Measurements from ENCODE around the gene IRAK1.

IRAK1 gene

DNA sequence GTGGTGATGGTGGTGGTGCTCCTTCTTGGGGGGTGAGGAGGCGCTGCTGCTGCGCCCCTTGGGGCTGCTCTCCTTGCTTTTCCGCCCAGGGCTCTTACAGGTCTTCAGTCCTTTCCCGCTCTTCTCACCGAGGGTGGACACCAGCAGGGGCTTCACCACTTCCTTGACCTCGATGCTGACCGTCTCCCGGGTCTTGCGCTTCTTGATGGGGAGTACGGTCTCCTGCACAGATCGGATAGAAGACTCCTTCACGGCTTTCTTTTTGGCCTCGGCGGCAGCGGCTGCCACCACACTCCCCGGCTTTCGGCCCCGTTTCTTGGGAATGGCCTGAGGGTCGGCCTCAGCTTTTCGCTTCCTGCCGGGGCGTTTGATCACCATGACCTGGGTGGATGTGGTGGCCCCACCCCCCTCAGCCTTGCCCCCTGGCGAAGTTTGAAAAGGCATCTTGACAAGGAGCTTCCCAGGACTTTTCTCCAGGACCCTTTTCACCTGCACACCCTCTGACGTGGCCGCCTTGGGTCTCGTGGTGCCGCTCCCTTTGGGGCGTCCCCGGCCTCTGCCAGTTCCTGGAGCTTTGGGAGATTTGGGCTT, 11.1 kb upstream of the IRAK1 start:
- peaks cover 4 to 20% (median 6%) of the 10 kb centered on the region in 5 donors for H3K27me3 ChIP-seq (ENCODE audit: control insufficient read depth in 5 of 5, insufficient read depth in 4 of 5, low read length in 5 of 5)
- no peak overlapping the region for H3K9ac ChIP-seq (ENCODE audit: low read length in 5 of 5)
- H3K9me3 ChIP-seq (ENCODE audit: control insufficient read depth in 5 of 5, low read length in 5 of 5) = no peaks in the 10 kb centered on the region
- no peak overlapping the region for H3K4me3 ChIP-seq (ENCODE audit: low read depth in 1 of 5, low read length in 5 of 5)
- no peak overlapping the region for H3K27ac ChIP-seq (ENCODE audit: low read depth, low read length)
- H3K36me3 ChIP-seq (ENCODE audit: control insufficient read depth in 5 of 5, insufficient read depth in 5 of 5, low read length in 5 of 5) = peaks cover 0 to 58% (median 32%) of the 10 kb centered on the region in 5 donors
- peaks cover 0 to 11% (median 3%) of the 10 kb centered on the region in 5 donors for H3K4me1 ChIP-seq (ENCODE audit: control insufficient read depth in 5 of 5, insufficient read depth in 5 of 5, low read length in 5 of 5)

DNA sequence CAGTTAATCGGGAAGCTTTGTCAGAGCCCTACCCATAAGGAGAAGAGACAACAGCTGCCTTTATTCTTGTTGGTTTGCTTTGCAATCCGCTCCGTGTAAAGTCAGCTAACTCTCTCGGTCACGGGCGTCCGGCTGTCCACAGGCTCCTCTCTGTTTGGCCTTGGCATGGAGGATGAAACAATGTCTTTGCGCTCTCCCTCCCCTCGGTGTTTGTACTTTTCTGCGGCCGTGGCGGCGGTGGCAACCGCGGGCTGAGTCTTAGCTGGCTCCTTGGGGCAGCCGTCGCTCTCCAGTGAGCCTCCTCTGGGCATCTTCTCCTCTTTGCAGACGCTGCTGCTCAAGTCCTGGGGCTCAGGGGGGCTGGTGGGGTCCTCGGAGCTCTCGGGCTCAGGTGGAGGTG, 10.6 kb upstream of the IRAK1 start:
- Histone ChIP-seq H3K27ac (ENCODE audit: low read depth, low read length) (no peak overlapping the region), H3K27me3 (ENCODE audit: control insufficient read depth in 5 of 5, insufficient read depth in 4 of 5, low read length in 5 of 5) (peaks cover 4 to 23% (median 6%) of the 10 kb centered on the region in 5 donors), H3K4me3 (ENCODE audit: low read depth in 1 of 5, low read length in 5 of 5) (no peak overlapping the region), H3K9me3 (ENCODE audit: control insufficient read depth in 5 of 5, low read length in 5 of 5) (no peaks in the 10 kb centered on the region), H3K4me1 (ENCODE audit: control insufficient read depth in 5 of 5, insufficient read depth in 5 of 5, low read length in 5 of 5) (peaks cover 0 to 11% (median 2%) of the 10 kb centered on the region in 5 donors), H3K36me3 (ENCODE audit: control insufficient read depth in 5 of 5, insufficient read depth in 5 of 5, low read length in 5 of 5) (peaks cover 0 to 58% (median 32%) of the 10 kb centered on the region in 5 donors), H3K9ac (ENCODE audit: low read length in 5 of 5) (no peak overlapping the region)

DNA sequence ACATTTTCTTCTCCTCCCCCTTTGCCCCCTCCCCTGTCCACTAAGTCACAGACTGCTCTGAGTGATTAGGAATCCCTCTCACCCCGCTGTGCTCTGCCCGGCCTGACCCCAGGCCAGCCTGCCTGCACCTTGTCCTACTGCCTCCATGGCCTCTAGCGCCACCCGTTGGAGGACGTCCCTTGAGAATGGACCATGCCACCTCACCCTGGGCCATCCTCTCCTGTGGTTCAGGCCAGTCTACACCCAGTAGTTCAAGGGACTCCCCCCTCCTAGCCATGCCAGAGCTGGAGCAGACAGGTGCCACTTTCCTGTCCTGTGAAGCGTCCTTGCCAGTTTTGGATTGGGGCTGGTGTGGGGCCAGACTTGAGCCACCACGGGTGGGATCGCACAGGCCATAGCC, 9.7 kb upstream of the IRAK1 start:
- peaks cover 0 to 11% (median 2%) of the 10 kb centered on the region in 5 donors for H3K4me1 ChIP-seq (ENCODE audit: control insufficient read depth in 5 of 5, insufficient read depth in 5 of 5, low read length in 5 of 5)
- peaks cover 0 to 56% (median 35%) of the 10 kb centered on the region in 5 donors for H3K36me3 ChIP-seq (ENCODE audit: control insufficient read depth in 5 of 5, insufficient read depth in 5 of 5, low read length in 5 of 5)
- H3K9ac ChIP-seq (ENCODE audit: low read length in 5 of 5) = no peak overlapping the region
- no peak overlapping the region for H3K27ac ChIP-seq (ENCODE audit: low read depth, low read length)
- no peaks in the 10 kb centered on the region for H3K9me3 ChIP-seq (ENCODE audit: control insufficient read depth in 5 of 5, low read length in 5 of 5)
- H3K27me3 ChIP-seq (ENCODE audit: control insufficient read depth in 5 of 5, insufficient read depth in 4 of 5, low read length in 5 of 5) = peaks cover 4 to 26% (median 6%) of the 10 kb centered on the region in 5 donors
- no peak overlapping the region for H3K4me3 ChIP-seq (ENCODE audit: low read depth in 1 of 5, low read length in 5 of 5)

DNA sequence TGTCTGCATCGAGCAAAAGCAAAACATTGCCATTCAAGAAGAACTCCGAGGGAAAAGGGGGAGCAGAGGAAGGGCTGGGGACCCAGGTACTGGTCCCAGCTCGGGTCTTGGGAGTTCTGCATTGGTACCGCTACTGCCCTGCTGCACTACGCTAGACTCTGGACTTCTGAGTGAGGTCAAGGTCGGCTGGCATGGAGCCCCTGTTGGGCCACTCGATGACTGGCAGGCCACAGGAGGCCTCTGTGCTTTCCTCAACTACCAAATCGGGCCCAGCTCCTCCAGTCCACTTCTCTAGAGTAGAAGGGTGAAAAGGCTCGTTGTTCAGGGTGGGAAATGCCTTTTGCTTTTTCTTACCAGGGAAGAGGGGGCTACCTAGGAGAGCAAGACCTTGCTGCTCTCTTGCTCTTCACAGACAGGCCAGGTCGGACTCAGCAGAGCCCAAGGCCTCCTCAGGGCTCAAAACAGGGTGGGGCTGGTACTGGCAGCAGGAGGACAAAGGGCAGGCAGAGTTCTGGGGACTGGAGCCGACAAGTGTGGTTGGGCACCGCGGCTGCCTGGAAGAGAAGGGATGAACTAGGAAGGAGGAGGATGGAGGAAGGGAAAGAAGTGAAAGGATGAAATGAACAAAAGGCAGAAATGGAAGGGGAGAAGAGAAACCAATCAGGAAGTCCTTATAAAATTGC, 8.9 kb upstream of the IRAK1 start:
- Histone ChIP-seq H3K27me3 (ENCODE audit: control insufficient read depth in 5 of 5, insufficient read depth in 4 of 5, low read length in 5 of 5) (peaks cover 3 to 30% (median 10%) of the 10 kb centered on the region in 5 donors), H3K4me1 (ENCODE audit: control insufficient read depth in 5 of 5, insufficient read depth in 5 of 5, low read length in 5 of 5) (peaks cover 0 to 11% (median 2%) of the 10 kb centered on the region in 5 donors), H3K4me3 (ENCODE audit: low read depth in 1 of 5, low read length in 5 of 5) (no peak overlapping the region), H3K27ac (ENCODE audit: low read depth, low read length) (no peak overlapping the region), H3K9ac (ENCODE audit: low read length in 5 of 5) (no peak overlapping the region), H3K36me3 (ENCODE audit: control insufficient read depth in 5 of 5, insufficient read depth in 5 of 5, low read length in 5 of 5) (peaks cover 0 to 55% (median 35%) of the 10 kb centered on the region in 5 donors), H3K9me3 (ENCODE audit: control insufficient read depth in 5 of 5, low read length in 5 of 5) (no peaks in the 10 kb centered on the region)

DNA sequence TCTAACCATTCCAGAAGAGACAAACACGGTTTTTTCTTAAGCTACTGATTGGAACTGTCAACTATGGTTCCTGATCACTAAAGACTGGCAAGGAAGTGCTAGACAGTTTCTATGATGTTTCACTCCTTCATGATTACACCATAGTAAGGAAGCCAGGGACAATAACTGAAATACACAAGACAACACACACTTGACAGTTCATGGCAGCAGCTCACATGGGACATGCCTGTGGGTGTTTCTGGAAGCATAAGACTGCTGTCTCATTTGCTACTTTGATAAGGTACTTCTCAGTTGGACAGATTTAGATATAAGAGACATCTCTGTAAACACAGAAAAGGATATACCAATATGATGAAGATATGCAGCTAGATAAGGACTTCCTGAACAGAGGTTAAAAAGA, 8.3 kb upstream of the IRAK1 start:
- Histone ChIP-seq H3K9me3 (ENCODE audit: control insufficient read depth in 5 of 5, low read length in 5 of 5) (no peaks in the 10 kb centered on the region), H3K9ac (ENCODE audit: low read length in 5 of 5) (no peak overlapping the region)

DNA sequence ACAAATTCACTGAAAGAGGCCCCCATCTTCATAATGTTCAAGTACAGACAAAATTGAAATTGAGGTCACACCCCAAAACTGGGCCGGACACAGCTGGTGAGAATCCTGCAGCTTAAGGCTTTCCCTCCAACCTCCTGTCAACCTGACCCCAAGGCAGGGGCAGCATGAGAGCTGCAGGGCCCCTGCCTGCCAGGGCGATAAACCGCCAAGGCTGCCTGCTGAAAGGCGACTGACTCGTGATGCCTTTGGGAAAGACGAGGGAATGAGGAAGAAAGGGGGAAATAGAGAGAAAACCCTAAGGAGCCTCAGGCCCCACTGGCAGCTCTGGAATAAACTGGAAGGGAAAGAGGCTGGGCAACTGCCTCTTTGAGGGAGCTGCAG, 7.3 kb upstream of the IRAK1 start:
- Histone ChIP-seq H3K27me3 (ENCODE audit: control insufficient read depth in 5 of 5, insufficient read depth in 4 of 5, low read length in 5 of 5) (peaks cover 3 to 30% (median 10%) of the 10 kb centered on the region in 5 donors), H3K27ac (ENCODE audit: low read depth, low read length) (no peak overlapping the region), H3K4me3 (ENCODE audit: low read depth in 1 of 5, low read length in 5 of 5) (no peak overlapping the region), H3K9me3 (ENCODE audit: control insufficient read depth in 5 of 5, low read length in 5 of 5) (no peaks in the 10 kb centered on the region), H3K36me3 (ENCODE audit: control insufficient read depth in 5 of 5, insufficient read depth in 5 of 5, low read length in 5 of 5) (peaks cover 0 to 44% (median 29%) of the 10 kb centered on the region in 5 donors), H3K9ac (ENCODE audit: low read length in 5 of 5) (no peak overlapping the region), H3K4me1 (ENCODE audit: control insufficient read depth in 5 of 5, insufficient read depth in 5 of 5, low read length in 5 of 5) (peaks cover 0 to 11% (median 2%) of the 10 kb centered on the region in 5 donors)

More for the DNA sequence above, 8.3 kb upstream of the IRAK1 start:
- Histone ChIP-seq H3K4me3 (ENCODE audit: low read depth in 1 of 5, low read length in 5 of 5) (no peak overlapping the region), H3K27ac (ENCODE audit: low read depth, low read length) (no peak overlapping the region), H3K27me3 (ENCODE audit: control insufficient read depth in 5 of 5, insufficient read depth in 4 of 5, low read length in 5 of 5) (peaks cover 3 to 29% (median 10%) of the 10 kb centered on the region in 5 donors), H3K4me1 (ENCODE audit: control insufficient read depth in 5 of 5, insufficient read depth in 5 of 5, low read length in 5 of 5) (peaks cover 0 to 11% (median 2%) of the 10 kb centered on the region in 5 donors), H3K36me3 (ENCODE audit: control insufficient read depth in 5 of 5, insufficient read depth in 5 of 5, low read length in 5 of 5) (peaks cover 0 to 51% (median 35%) of the 10 kb centered on the region in 5 donors)

DNA sequence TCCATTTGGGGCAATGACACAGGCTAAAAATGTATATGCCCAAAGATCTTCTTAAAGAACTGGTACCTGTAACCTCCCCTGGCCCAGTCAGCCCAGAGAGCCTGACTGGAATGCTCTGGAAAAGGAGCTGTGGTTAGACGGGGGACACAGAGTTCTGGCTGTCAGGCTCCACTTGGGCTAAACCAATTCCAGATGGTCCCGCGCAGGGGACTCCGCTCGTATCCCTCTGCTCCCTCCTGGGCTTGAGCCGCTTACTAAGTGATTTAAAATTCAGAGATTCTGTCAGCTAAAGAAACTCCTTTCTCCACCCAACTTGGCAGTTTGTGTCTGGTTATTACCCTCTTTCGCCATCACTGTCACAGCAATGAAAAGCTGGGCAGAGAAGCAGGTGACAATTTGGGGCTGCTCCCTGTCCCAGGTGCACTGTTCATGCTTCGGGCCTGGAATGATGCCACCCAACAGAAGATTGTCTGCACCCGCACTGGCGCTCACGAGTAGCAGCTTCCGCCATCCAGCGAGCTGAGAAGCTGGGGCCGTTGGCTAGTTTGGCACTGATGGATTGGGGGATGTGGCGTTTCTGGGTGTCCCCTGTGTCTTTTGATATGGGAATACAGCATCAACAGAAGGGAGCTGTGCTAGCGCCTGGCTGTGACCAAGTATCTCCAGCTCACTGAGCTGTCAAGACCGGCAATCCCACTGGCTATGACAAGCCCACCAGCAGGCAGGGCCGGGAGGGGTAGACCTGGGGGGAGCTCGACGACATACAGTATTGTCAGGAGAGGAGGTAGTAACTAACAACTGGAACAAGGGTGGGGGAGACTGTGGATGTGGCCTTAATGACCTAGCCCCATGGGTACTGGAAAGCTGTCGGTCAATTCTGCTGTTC, 6.7 kb upstream of the IRAK1 start:
- Histone ChIP-seq H3K9ac (ENCODE audit: low read length in 5 of 5) (no peak overlapping the region), H3K4me3 (ENCODE audit: low read depth in 1 of 5, low read length in 5 of 5) (no peak overlapping the region), H3K9me3 (ENCODE audit: control insufficient read depth in 5 of 5, low read length in 5 of 5) (no peaks in the 10 kb centered on the region), H3K36me3 (ENCODE audit: control insufficient read depth in 5 of 5, insufficient read depth in 5 of 5, low read length in 5 of 5) (peaks cover 0 to 38% (median 22%) of the 10 kb centered on the region in 5 donors), H3K4me1 (ENCODE audit: control insufficient read depth in 5 of 5, insufficient read depth in 5 of 5, low read length in 5 of 5) (peaks cover 0 to 11% (median 2%) of the 10 kb centered on the region in 5 donors), H3K27ac (ENCODE audit: low read depth, low read length) (no peak overlapping the region), H3K27me3 (ENCODE audit: control insufficient read depth in 5 of 5, insufficient read depth in 4 of 5, low read length in 5 of 5) (peaks cover 3 to 30% (median 10%) of the 10 kb centered on the region in 5 donors)

DNA sequence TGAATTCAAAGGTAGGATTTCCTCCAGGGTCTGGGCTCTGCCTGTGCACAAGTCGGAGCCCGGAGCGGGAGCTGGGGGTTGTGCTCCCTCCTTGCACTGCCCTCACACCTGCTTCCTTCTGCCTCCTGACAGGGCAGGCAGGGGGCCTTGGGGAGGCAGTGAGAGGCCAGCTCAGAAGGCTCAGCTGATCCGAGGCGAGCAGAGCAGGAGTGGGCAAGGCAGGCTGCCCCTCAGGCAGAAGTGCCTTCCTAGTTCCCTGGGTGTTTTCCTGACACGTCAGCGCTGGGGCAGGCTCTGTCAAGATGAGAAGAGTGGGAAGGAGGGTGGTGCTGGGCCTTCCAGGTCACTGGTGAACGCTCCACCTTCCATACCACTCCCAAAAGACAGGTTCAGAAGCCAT, 5.5 kb upstream of the IRAK1 start:
- Histone ChIP-seq H3K9ac (ENCODE audit: low read length in 5 of 5) (no peak overlapping the region), H3K27ac (ENCODE audit: low read depth, low read length) (no peak overlapping the region), H3K4me3 (ENCODE audit: low read depth in 1 of 5, low read length in 5 of 5) (no peak overlapping the region), H3K27me3 (ENCODE audit: control insufficient read depth in 5 of 5, insufficient read depth in 4 of 5, low read length in 5 of 5) (peaks cover 4 to 30% (median 17%) of the 10 kb centered on the region in 5 donors), H3K36me3 (ENCODE audit: control insufficient read depth in 5 of 5, insufficient read depth in 5 of 5, low read length in 5 of 5) (peaks cover 0 to 26% (median 14%) of the 10 kb centered on the region in 5 donors), H3K9me3 (ENCODE audit: control insufficient read depth in 5 of 5, low read length in 5 of 5) (no peaks in the 10 kb centered on the region), H3K4me1 (ENCODE audit: control insufficient read depth in 5 of 5, insufficient read depth in 5 of 5, low read length in 5 of 5) (peaks cover 1 to 23% (median 12%) of the 10 kb centered on the region in 5 donors)

DNA sequence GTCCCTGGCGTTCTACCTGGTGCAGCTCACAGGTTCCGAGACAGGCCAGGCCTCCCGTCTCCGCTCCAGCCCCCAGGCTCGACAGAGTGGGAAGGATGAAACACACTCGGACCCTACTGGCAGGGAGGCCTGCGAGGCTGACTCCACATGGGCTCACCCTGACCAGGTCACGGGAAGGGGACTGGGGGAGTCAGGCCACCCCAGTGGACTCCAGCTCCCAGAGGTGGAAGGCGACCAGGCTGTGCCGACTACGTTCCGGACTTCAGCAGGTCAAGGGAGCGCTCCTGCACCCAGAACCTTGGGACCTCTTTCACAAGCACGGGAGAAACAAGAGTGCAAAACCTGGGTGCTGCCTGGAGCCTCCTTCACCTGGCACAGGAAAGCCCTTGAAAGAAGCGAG, 4.6 kb upstream of the IRAK1 start:
- Histone ChIP-seq H3K36me3 (ENCODE audit: control insufficient read depth in 5 of 5, insufficient read depth in 5 of 5, low read length in 5 of 5) (peaks cover 0 to 18% (median 6%) of the 10 kb centered on the region in 5 donors), H3K4me3 (ENCODE audit: low read depth in 1 of 5, low read length in 5 of 5) (no peak overlapping the region), H3K27me3 (ENCODE audit: control insufficient read depth in 5 of 5, insufficient read depth in 4 of 5, low read length in 5 of 5) (peaks cover 4 to 26% (median 17%) of the 10 kb centered on the region in 5 donors), H3K27ac (ENCODE audit: low read depth, low read length) (no peak overlapping the region), H3K9me3 (ENCODE audit: control insufficient read depth in 5 of 5, low read length in 5 of 5) (no peaks in the 10 kb centered on the region), H3K4me1 (ENCODE audit: control insufficient read depth in 5 of 5, insufficient read depth in 5 of 5, low read length in 5 of 5) (peaks cover 2 to 23% (median 13%) of the 10 kb centered on the region in 5 donors), H3K9ac (ENCODE audit: low read length in 5 of 5) (no peak overlapping the region)

Data from subcutaneous abdominal adipose tissue (tissue), 5 donors.